Natural killer cell (primary cell): ENCODE data around the gene MIEN1. TPM values are rescaled to one million over a fixed set of nuclear protein-coding genes. Genes with fewer than 3 reads are reported as not detected.
A peak's percentile ranks its signal among the peaks of the same experiment; 100 is the strongest.

Experiments
- ATAC-seq, 3 donors: fragments of 150-1000 bp in 2 of 3; fragments of 200-7000 bp in 1 of 3; cut with Tn5 transposase; 1 replicate in 1 of 3; 2 replicates in 2 of 3; pipeline ENCODE4 v1.10.0; 2021; ENCODE audit warnings: mild to moderate bottlenecking in 2 of 3, moderate library complexity in 2 of 3
- DNase-seq, 2 donors: peaks; one replicate each; pipeline versions ENCODE4 v3.0.0 to v3.0.0-alpha.2; 2013 to 2021; ENCODE audit warnings: mixed read lengths in 1 of 2
- H3K27ac ChIP-seq: one replicate; pipeline ENCODE4 v1.5.1; 2013; ENCODE audit warnings: mild to moderate bottlenecking, low read length
- H3K27me3 ChIP-seq: one replicate; pipeline ENCODE4 v1.6.1; 2013; ENCODE audit warnings: low read length; ENCODE audit not compliant: control insufficient read depth, insufficient read depth
- H3K36me3 ChIP-seq: one replicate; pipeline ENCODE4 v1.6.1; 2013; ENCODE audit warnings: low read length; ENCODE audit not compliant: control insufficient read depth, insufficient read depth
- H3K4me1 ChIP-seq: one replicate; pipeline ENCODE4 v1.6.1; 2013; ENCODE audit warnings: low read length; ENCODE audit not compliant: control insufficient read depth, insufficient read depth
- H3K4me3 ChIP-seq: one replicate; pipeline ENCODE4 v1.5.1; 2013; ENCODE audit warnings: low read length
- H3K9me3 ChIP-seq: one replicate; pipeline ENCODE4 v1.6.1; 2013; ENCODE audit warnings: low read length; ENCODE audit not compliant: control insufficient read depth, insufficient read depth
- H3K27ac Mint-ChIP-seq, 2 donors: one replicate each; pipeline ENCODE4 v1.8.0; 2022; ENCODE audit warnings: mild to moderate bottlenecking in 2 of 2, mixed read lengths in 2 of 2, moderate library complexity in 1 of 2
- H3K27me3 Mint-ChIP-seq, 2 donors: one replicate each; pipeline ENCODE4 v1.8.0; 2022; ENCODE audit warnings: low read depth in 2 of 2, mixed read lengths in 2 of 2
- H3K36me3 Mint-ChIP-seq: one replicate; pipeline ENCODE4 v1.8.0; 2022; ENCODE audit warnings: mixed read lengths
- H3K4me1 Mint-ChIP-seq, 2 donors: one replicate each; pipeline ENCODE4 v1.8.0; 2022; ENCODE audit warnings: mixed read lengths in 2 of 2
- H3K4me3 Mint-ChIP-seq: one replicate; pipeline ENCODE4 v1.8.0; 2022; ENCODE audit warnings: mild to moderate bottlenecking, moderate library complexity, mixed read lengths
- H3K9me3 Mint-ChIP-seq, 2 donors: one replicate each; pipeline ENCODE4 v1.8.0; 2022; ENCODE audit warnings: mixed read lengths in 2 of 2
- CTCF ChIP-seq: fragments of 200-600 bp; IDR thresholded peaks from one replicate; pipeline ENCODE4 v1.8.0; 2022; ENCODE audit warnings: antibody characterized with exemption
- WGBS: methylation state at CpG from one replicate; pipeline ENCODE4 v1.1.7; 2013; ENCODE audit warnings: missing lambda C conversion rate; ENCODE audit not compliant: insufficient coverage; 5-methylcytosine and 5-hydroxymethylcytosine counted together
- intact Hi-C: fragments of 100-400 bp; cut with micrococcal nuclease; formaldehyde crosslinking; loops from one replicate; pipeline ENCODE4 v1.14.2; 2022
- total RNA-seq, 4 donors: library from RNA; stranded (reverse); fragments of 120-200 nt in 1 of 4; gene quantifications; one replicate each; pipeline versions ENCODE4 v1.2.3 to v1.2.4, GENCODE V29; 2013 to 2022

MIEN1 gene
- total RNA-seq, 3 donors from 2014 or later (not counting 1 experiment from before 2014, with no cell fraction given): 48.8 to 55.2 (median 51.6) TPM

GRCh38 chr17:39716073-39716818 is 14.1 kb downstream of the MIEN1 start:
- no peaks in the 10 kb centered on the region for H3K4me1 ChIP-seq
- Mint-ChIP-seq H3K4me1 (peaks cover 16 to 21% of the 10 kb centered on the region in 2 donors), H3K9me3 (no peaks in the 10 kb centered on the region), H3K27me3 (no peaks in the 10 kb centered on the region), H3K36me3 (no peaks in the 10 kb centered on the region), H3K27ac (peak overlapping the region in 1 of 2 donors; percentile 29), H3K4me3 (no peak overlapping the region)
- intact Hi-C loops: no loop called here
- H3K27me3 ChIP-seq: no peaks in the 10 kb centered on the region
- TF ChIP-seq CTCF: no peak
- no peaks in the 10 kb centered on the region for H3K9me3 ChIP-seq
- H3K27ac ChIP-seq: no peak overlapping the region
- peaks cover 13% of the 10 kb centered on the region for H3K36me3 ChIP-seq
- WGBS: 94% methylated on average over 15 of the region's 15 CpGs
- no peak for ATAC-seq
- no peak for DNase-seq
- no peak overlapping the region for H3K4me3 ChIP-seq

- Mint-ChIP-seq H3K9me3 (no peaks in the 10 kb centered on the region), H3K27me3 (no peaks in the 10 kb centered on the region), H3K4me3 (no peak overlapping the region), H3K27ac (peak overlapping the region in 1 of 2 donors; percentile 18), H3K36me3 (no peaks in the 10 kb centered on the region), H3K4me1 (peaks cover 16 to 28% of the 10 kb centered on the region in 2 donors)
- 95% methylated on average over 18 of the region's 18 CpGs for WGBS
- Histone ChIP-seq H3K4me3 (no peak overlapping the region), H3K27me3 (no peaks in the 10 kb centered on the region), H3K36me3 (peaks cover 13% of the 10 kb centered on the region), H3K4me1 (peaks cover under 1% of the 10 kb centered on the region), H3K9me3 (no peaks in the 10 kb centered on the region), H3K27ac (no peak overlapping the region)
- no peak for DNase-seq
- peak in 1 of 3 donors; percentile 8 for ATAC-seq
- intact Hi-C loops: no loop called here
- TF ChIP-seq CTCF: no peak
Measured at GRCh38 chr17:39715375-39716072, 14.8 kb downstream of the MIEN1 start.

DNA sequence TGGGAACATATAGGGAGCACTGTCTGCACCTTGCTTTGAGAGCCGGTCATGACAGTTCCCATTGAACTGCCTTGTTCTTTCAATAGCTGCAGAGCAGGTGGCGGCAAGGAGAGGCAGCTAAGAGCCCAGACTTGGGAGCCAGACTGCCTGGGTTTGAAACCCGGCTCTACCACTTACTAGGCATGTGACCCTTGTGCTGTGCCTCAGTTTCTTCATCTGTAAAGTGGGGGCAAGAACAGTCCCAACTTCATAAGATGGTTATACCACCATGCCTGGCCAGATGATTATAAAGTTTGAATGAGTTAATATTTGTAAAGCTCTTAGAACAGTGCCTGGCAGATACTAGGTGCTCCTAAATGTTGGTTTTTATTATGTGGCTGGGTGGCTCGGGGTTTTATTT is 16.1 kb downstream of the MIEN1 start:
- Histone ChIP-seq H3K36me3 (peaks cover 8% of the 10 kb centered on the region), H3K27ac (no peak overlapping the region), H3K4me3 (no peak overlapping the region), H3K27me3 (no peaks in the 10 kb centered on the region), H3K4me1 (peaks cover 13% of the 10 kb centered on the region), H3K9me3 (no peaks in the 10 kb centered on the region)
- H3K36me3 Mint-ChIP-seq: no peaks in the 10 kb centered on the region
- no peaks in the 10 kb centered on the region for H3K27me3 Mint-ChIP-seq
- ATAC-seq (no peak), DNase-seq (no peak)
- peaks cover 28 to 39% of the 10 kb centered on the region in 2 donors for H3K4me1 Mint-ChIP-seq
- intact Hi-C loops: no loop called here
- no peak overlapping the region for H3K27ac Mint-ChIP-seq
- TF ChIP-seq CTCF: no peak
- H3K9me3 Mint-ChIP-seq: no peaks in the 10 kb centered on the region
- 95% methylated on average over 3 of the region's 4 CpGs for WGBS
- no peak overlapping the region for H3K4me3 Mint-ChIP-seq
